ACHN (cell line): ENCODE data around the gene STX2.

ENCODE experiments used
- DNase-seq: peaks from one replicate; pipeline ENCODE4 v3.0.0-alpha.2; 2015
- in situ Hi-C: cut with HindIII; loops from 2 replicates; pipeline ENCODE4 v1.10.0; 2017; ENCODE audit warnings: low sequenced_read_pairs, low pct_ligation_motif_present, low pct_unique_long_range_greater_than_20kb

The STX2 gene

DNA sequence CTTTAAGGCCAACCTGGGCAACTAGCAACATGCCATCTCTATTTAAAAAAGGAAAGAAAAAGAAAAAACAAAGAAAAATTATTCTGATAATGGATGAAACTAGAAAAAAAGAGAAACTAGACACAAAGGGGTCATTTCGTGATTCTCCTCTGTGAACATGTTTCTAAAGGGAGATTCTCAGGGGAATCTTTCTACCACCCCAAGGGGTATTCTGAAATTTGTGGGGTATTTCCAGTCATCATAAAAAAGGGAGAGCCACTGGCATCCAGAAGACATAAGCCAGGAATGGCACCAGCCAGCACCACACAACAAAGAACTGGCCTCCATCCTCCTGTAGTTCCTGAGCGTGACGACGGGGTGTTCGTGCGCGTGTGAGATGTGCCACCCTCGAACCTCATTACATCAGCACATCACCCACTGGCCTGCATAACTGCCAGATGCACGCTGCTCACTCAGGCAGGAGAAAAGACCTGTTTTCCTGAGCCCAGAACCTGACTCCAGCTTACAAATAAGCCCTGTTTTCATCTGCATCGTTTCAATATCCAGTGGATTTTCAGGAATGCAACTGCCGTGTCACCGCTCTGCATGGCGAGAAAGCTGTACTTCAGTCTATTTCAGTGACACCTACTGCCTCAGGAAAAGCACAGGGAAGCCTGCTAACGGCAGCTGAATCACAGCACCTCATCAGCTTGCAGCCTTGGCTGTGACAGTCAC lies 23.9 kb downstream of the STX2 start:
- no peak for DNase-seq
- in situ Hi-C loops, result no loop called here

DNA sequence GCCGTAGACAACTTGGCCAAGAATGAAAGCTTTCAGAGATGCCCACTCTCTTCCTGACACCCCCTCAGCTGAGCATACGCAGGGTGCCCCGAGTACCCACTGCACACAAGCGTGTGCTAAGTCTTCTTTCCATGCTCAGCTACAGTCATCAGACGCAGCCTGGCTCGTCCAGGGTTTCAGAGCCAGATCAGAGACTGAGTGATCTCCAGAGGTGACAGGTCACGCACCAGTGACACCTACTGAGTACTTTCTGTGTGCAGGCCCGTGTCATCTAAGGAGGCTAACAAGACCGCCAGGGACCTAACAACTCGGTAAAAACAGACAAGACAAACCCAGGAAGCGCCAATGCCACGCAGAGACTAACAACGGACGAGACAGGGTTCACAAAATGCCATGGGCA lies 25.1 kb downstream of the STX2 start:
- in situ Hi-C loops, result no loop called here
- DNase-seq, result no peak

DNA sequence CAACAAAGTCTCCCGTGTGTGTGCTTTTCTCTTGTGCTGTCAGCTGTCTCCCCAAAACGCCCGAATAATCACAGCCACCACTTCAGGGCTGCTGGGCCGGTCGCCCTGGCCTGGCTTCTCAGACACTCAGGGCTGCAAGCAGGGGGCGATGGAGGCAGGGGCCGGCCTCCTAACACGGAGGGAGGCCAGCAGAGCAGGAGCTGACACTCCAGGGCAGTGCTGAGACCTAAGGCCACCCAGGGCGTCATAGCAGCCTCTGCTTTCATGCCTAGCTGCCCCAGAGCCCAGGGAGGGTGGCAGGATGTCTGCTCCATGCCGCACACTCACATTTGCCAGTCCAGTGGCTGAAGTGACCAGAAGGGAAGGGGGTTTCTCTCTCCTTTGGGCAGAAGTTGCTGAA lies 25.6 kb downstream of the STX2 start:
- DNase-seq, result no peak
- in situ Hi-C loops, result no loop called here

DNA sequence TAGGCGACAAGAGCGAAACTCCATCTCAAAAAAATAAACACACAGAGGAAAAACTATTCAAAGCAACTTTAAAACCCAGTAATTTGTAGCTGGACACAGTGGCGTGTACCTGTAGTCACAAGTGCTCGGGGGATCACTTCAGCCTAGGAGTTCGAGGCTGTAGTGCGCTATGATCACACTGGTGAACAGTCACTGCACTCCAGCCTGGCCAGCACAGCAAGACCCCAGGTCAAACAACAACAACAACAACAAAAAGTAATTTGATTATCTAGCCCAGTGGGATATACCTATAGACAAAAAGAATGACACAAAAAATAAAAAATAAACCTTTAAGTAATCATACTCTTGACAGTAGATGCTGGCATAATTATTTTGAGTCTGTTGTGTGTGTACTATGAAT lies 29.3 kb downstream of the STX2 start:
- DNase-seq, result no peak
- in situ Hi-C loops, result no loop called here

DNA sequence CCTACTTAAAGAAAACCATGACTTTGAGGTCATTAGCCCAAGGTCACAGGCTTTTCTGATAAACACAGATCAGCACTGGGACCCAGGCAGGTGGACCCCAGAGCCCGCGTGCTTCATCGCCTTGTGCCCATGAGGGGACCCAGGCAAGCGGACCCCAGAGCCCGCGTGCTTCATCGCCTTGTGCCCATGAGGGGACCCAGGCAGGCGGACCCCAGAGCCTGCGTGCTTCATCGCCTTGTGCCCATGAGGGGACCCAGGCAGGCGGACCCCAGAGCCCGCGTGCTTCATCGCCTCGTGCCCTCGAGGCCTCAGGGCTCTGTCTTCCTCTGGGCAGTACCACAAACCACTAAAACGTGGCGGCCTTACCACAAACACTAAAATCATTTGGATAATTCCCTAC lies 31.7 kb downstream of the STX2 start:
- in situ Hi-C loops, result no loop called here
- DNase-seq, result no peak

DNA sequence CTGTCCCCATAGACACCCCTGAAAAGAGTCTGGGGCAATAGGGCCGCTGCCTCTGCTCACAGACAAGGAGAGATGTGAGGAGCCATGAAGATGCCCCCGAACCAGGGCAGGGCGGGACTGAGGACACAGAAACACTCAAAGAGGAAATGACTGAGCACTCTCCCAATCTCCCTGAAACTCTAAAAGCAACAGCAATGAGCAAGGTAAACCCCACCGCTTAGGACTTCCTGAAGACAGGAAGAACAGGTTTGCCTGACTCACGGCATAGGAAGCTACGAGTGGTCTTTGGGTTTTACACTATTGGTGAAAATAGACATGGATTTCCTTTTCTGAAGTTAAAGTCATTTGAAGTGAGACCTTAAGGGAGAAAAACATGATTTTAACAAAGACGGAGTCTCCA lies 32.5 kb downstream of the STX2 start:
- in situ Hi-C loops, result no loop called here
- no peak for DNase-seq

DNA sequence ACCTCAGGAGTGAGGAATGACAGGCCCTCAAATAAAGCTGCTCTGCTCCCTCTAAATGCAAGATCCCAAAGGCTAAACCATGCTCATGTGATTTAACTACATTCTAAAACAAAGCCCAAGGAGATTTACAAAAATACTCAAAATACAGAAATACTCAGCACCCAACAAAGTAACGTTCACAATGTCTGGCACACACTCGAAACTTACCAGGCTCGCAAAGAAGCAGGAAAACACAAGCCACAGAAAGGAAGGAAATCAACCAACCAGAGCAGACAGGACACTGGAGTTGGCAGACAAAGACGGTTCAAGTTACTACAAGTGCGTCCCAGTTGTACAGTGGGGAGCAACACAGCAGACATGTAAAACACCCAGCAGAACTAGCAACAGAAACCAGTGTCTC lies 33.4 kb downstream of the STX2 start:
- DNase-seq, result no peak
- in situ Hi-C loops, result no loop called here

DNA sequence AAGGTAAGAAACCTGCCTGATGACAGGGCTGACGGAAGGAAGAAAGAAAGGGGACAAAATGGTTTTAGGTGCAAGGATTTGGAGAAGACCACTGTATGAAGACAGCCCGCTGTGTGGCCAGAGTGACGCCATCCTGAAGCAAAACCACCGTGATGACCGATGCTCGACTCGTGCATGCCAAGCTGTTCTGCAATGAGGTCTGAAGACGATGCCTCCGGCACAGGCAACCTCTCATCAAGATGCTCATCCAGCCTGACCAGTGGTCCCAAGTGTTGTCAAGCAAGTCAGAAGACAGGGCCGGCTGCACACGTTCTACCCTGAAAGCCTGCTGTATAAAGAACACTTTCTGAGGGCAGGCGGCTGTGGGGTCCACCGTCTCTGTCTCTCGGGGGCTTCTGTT lies 34.8 kb downstream of the STX2 start:
- in situ Hi-C loops, result no loop called here
- no peak for DNase-seq

DNA sequence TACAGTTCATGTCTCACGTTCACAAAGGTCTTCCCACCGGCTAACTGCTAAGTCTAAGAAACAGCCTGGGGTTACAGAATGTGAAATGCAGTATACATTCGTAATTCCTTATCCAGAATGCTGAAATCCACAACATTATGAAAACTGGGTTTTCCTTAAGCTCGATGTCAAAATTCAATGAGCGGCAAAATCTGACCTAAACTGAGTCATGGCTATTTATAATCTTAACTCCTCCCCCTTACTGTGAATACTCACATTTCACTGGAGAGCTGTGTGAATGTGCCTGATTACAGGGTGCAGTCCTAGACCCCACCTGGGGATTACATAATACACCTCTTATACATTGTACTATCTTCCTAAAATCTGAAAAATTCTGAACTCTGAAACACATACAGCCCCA lies 35.3 kb downstream of the STX2 start:
- in situ Hi-C loops, result no loop called here
- no peak for DNase-seq

DNA sequence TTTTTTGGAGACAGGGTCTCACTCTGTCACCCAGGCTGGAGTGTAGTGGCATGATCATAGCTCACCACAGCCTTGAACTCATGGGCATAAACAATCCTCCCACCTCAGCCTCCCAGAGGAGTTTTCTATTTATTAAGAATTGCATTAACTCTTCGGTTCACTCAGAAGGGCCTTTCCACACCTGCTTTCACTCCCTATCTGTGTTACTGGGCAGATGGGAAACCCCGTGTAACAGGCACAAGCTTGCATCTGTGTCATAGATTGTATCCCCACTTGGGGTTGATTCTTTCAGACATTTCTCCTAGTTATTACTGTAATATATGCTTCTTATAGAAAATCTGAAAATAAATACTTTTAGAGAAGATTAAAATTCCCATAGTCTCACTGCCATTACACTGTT lies 38.7 kb downstream of the STX2 start:
- in situ Hi-C loops, result no loop called here
- no peak for DNase-seq

DNA sequence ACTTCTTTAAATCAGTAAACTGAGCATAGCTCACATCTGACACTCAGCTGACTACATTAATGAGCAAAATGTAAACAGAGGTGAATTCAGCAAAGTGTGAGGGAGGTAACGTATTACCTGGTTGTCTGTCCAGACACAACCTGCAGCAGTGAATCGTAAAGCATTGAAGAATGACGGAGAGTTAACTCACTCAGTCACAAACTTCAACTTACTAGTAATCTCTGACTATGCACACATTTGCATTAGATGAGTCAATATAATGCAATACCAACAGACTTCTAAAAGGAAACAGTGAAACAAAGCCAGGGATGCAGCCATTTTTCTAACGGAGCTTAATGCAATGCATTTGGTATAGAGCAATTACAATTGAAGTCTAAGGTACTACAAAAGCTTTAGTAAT lies 40.0 kb downstream of the STX2 start:
- in situ Hi-C loops, result no loop called here
- DNase-seq, result no peak

DNA sequence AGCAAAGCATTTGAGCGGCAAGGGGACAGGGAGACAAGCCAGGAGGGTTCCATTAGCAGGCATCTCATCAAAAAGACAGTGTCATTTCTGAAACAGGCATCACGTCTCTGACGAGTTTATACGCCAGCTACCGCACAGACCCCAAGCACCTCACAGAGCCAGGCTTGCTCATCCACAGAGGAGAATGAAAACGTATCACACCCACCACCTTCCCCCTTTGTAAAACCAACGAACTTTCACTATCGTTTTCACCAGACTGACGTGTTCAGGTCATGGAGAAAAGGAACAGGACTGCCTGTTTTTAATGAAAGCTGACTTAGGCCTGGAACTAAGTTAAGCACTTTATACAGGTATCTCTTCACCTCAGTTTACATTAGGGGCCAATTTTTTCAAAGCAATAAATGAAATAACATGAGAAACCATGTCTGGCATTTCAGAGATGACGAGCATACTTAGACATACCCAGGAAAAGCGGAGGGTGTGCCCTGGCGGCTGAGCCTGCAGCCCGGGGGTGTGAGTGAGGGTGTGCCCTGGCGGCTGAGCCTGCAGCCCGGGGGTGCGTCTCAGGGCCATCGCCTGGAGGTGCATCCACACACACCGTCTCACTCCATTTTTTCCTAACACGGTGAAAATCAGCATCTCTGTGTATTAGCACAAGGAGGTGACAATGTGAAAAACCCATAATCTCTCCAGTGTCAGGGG lies 41.9 kb downstream of the STX2 start:
- no peak for DNase-seq
- in situ Hi-C loops, result no loop called here

DNA sequence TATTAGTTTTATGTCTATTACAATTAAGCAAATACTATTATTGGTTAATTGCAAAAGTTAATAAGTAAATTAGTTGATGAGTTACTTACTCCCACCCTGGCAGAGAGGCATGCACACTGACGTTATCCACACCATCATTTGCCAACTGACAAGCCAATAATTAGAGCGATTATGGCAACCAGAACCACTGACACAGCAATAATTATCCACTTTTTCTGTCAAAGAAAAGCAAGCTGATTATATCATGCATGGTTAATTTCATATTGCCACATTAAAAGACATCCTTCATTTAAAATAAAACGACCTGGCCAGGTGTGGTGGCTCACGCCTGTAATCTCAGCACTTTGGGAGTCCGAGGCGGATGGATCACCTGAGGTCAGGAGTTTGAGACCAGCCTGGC lies 43.1 kb downstream of the STX2 start:
- in situ Hi-C loops, result no loop called here
- no peak for DNase-seq

DNA sequence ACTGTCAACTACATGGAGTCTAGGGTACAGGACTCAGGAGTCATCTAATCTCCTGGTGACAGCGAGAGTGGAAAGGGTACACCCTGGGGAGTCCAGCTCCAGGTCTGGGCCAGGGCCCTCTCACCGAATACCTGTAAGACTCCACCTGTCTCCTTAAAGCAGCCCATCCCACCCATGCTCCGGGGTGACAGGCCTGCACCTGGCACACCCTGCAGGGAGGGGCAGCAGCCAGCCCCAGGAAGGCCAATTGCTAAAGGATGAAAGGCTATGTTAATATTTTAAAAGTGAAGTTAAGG lies 45.5 kb downstream of the STX2 start:
- DNase-seq, result no peak
- in situ Hi-C loops, result no loop called here

DNA sequence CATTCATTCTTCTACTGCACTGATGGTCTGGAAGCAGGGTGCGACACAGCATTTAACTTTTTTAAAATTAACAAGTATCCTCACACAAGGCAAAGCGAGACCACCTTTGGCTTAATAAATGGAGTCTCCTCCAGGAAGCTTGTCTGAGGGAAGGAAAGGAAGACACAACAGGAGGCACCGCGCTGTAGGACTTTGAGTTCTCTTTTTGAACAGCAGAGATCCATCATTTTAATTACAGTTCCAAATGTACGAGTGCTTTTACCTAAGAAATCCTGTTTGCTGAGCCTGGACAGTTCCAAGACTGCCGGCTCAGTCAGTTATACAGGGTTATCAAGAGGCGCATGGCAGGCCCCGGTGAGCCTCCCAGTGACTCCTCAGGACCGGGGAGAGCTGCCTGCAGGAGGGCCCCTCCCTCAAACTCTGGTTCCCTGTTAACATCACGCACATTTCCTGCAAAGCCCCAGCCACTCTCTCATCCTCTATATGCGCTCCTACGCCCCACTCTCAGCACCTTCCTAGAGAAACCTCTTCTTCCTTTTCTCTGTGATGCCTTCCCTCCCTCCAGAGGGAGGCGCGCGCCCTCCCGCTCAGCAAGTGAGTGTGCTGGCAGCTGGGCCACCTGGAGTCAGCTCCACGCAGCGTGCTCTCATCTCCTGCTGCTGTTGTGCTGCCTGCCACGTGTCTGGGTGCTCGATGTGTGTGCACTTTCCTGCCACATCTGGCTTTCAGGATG lies 46.1 kb downstream of the STX2 start:
- no peak for DNase-seq
- in situ Hi-C loops, result no loop called here

DNA sequence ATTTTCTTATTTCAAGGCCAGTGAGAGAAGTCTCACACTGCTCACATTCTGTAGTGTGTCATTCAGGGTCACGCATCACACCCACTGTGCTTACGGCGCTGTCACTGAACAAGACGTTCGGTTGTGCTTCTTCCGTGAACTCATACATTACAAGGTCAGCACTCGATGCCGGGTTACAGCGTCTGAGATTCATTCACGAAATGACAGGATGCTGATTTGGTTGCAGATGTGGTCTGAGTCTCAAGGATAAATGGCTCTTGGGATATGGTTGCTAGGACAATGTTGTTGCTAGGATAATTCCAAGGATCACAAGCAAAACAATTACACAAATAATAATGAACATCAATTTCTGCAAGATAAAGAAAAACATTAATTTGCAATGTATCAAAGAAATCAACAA lies 47.4 kb downstream of the STX2 start:
- in situ Hi-C loops, result no loop called here
- no peak for DNase-seq

DNA sequence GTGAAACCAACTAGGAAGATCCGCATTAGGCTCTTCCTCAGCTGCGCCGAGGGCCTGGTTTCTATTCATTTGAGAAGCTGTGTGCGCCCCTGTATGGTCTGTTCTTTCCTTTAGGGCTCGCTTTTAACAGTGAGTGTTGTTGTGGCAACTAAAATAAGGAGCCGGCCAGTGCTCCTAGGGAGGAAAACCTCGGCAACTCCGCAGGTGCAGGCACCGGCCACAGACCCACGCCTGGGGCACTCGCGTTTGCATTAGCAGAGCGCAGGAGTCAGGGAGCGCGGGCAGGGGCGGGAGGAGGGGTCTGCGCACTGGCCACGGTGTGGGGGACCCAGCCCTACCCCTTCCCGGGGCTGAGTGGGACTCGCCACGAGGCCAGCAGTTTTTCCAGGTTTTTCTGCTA lies 50.5 kb downstream of the STX2 start:
- in situ Hi-C loops, result no loop called here
- DNase-seq, result no peak

DNA sequence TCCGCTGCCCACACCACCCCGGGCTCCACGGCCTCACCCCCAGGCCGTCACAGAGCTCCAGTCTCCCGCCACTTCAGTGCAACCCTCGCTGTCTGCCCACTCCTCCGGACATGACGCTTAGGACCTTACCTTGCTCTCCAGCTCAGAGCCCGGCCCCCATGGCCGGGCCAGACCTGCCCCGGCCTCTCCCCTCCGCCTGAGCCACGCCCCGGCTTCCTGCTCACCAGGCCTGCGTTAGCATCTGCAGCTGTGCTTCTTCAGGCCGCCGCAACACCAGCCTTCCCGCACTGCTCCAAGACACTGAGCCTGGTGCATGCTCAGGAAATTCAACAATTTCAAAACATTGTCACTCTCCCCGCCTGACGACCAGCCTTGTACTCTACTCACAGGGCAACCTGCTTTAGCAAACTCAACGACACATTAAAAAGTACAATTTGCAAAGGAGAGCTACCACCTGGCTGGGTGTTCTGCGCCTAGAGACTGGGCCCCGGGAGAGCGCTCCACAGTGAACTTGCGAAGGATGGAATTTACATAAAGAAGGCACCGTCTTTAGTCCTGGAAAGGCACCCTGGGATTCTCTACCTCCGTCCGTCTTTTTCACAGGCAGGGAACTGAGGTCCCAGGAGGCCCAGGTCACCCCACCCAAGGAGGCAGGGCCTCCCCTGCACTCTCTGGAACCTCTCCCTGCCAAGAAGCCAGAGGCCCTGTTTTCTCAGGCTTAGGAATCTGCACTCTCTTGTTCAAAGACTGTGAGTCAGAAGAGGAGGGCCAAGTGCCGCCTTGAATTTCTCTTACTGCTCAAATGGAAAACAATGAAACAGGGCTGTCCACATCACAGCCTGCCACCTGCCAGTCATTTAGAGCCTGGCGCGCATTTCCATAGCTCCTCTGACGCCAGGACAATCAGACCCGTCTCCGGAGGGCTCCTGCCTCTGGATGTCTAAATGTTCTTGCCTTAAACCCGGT lies 51.3 kb downstream of the STX2 start:
- in situ Hi-C loops, result no loop called here
- no peak for DNase-seq

DNA sequence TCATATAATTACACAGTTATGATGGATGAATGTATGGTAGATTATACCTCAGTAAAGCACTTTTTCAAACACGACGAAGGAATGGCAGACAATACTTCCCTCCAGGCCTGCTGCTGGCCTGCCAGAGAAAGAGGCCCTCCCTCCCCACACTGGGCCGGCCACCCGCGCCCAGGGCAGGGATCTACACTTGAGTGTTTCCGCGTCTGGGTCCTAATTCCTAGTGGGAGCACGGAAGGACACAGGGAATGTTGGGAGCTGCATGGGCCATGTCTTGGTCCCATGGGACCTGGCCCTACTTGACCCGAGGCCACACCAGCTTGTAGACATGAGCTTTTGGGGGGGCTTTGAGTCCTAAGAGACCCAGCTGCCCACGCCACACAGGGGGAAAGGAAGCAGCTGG lies 52.0 kb downstream of the STX2 start:
- no peak for DNase-seq
- in situ Hi-C loops, result no loop called here
